Stimulated activated CD8-positive, alpha-beta memory T cell treated with anti-CD3 and anti-CD28 coated beads, Interleukin-12 subunit alpha, Interleukin-12 subunit beta, amount 100 ng/mL, for 24 hours (primary cell): ENCODE results near the gene DDX24.

Source experiments
- DNase-seq: peaks from one replicate; pipeline ENCODE4 v3.0.0-alpha.2; 2020; ENCODE audit errors: extremely low read depth

The DDX24 gene

GRCh38 chr14:94031161-94031882 lies 49.7 kb downstream of the DDX24 start:
- no peak for DNase-seq

DNA sequence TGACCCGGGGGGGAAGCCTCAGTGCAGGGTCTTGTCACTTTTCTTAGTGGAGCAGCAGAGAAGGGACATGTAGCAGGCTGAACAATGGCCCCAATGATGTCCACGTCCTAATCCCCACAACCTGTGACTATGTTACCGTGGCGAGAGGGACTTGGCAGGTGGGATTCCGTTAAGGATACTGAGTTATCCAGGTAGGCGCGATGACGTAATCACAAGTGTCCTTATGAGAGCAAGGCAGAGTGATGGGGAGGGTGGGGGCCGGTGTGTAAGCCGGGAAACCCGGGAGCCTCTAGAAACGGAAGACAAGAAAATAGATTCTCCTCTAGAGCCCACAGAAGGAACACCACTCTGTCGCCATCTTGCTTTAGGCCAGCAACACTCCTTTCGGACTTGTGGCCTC lies 50.4 kb downstream of the DDX24 start:
- no peak for DNase-seq

DNA sequence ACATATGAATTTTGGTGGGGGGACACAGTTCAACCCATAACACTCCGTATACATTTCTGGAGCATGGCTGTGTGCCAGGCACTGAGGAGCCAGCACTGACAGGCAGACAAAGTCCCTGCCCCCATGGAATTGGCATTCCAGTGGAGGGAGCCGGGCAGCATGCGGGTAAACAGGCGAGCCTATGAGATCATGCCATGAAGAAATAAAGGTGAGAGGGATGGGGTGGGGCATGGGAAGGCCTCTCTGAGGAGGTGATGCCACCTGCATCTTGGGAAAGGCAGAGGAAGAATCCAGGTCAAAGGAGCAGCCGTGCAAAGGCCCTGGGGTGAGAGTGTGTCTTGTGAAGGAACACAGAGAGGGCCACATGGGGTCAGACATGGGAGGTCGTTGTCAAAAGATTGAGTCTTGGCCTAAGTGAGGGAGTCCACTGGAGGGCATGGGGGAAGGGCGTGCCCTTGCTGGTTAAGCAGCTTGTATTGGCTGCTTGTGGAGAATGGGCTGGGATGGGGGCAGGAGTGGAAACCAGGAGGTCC lies 51.3 kb downstream of the DDX24 start:
- no peak for DNase-seq

DNA sequence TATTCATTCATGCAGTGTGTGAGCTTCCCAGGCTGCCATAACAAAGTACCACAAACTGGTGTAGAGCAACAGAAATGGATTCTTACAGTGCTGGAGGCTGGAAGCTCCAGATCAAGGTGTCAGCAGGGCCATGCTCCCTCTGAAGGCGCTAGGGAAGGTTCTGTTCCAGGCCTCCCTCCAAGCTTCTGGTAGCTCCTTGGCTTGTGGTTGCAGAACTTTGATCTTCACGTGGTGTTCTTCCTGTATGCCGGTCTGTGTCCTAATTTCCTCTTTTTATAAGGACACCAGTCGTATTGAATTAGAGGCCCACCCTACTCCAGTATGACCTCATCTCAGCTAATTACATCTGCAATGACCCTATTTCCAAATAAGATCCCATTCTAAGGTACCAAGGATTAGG lies 51.7 kb downstream of the DDX24 start:
- DNase-seq, result no peak

DNA sequence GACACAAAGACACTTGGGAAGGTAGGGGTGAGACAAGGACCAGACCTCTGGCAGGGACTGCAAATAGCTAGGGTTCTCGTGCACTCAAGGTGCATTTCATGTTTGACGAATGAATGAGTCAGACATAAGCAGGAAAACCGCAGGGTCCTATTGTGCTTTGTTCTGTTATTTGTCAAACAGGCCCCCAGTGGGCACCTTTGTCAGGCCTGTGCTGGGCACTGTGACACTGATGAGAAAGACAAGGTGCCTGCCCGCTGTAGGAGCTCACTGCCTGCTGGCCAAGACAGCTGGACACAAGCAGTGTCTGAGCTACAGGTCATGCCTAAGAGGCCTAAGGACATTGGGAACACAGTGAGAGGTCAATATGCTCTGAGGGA lies 52.6 kb downstream of the DDX24 start:
- DNase-seq, result no peak

DNA sequence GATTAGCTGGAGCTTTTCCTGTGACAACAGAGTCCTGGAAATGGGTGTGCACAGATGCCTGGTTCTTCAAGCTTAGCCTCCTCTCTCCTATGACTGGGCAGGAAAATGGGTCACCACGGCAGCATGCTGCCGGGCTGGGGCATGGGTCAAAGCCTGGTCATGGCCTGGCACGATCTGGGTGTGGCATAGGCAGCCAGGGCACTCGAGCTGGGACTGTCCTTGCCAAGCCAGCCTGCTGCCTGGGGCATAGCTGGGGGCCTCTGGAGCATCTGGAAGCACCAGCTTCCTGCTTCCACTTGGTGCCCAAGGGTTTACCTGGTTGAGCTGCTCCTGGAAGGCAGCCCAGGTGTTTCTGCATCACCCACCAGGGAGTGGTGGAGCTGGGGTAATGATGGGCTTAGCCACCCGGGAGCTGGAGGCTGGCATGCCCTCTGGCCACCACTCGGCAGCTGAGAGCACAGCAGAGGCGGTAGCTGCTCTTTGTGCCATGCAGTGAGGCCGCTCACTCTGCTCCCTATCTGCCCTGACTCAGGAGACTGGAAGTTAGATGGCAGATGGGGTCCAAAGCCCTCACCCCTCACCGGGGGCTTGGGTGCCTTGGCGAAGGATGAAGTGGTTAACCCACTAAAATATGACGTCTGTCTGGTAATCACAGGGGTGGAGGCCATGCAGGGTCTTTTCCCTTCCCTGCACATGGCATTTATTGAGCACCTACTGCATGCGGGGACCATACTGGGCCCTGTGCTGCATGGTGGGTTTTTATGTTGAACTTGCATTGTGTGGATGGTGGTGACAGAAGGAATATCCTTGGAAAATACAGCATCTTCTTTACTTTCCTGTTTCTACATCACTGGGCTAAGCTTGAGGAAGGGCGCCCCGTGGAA lies 53.2 kb downstream of the DDX24 start:
- DNase-seq, result no peak

DNA sequence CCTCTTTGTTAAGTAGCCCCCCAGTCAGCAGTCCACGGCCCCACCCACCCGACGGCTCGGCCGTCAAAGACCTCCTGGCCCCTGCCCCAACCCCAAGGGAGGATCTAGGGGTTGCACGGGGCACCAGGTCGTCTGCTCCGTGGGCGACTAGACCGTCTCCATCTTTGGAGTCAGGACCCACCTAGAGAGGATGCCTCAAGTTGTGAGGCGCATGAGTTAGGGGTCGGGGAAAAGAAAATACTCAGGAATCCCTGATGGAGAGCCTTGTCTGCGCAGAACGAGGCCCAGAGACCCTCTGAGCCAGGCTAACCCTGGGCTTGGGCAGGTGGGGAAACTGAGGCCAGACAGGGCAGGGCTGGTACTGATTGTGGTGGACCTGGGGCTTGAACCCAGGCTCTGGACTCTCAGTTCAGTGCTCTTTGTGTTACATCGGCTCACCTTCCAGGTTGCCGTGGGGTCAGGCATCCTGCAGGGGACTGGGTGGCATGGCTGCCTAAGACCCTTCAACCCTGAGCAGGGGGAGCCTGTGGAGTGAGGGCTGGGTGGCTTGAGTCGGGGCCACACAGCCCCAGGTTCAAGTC lies 54.0 kb downstream of the DDX24 start:
- DNase-seq, result no peak

DNA sequence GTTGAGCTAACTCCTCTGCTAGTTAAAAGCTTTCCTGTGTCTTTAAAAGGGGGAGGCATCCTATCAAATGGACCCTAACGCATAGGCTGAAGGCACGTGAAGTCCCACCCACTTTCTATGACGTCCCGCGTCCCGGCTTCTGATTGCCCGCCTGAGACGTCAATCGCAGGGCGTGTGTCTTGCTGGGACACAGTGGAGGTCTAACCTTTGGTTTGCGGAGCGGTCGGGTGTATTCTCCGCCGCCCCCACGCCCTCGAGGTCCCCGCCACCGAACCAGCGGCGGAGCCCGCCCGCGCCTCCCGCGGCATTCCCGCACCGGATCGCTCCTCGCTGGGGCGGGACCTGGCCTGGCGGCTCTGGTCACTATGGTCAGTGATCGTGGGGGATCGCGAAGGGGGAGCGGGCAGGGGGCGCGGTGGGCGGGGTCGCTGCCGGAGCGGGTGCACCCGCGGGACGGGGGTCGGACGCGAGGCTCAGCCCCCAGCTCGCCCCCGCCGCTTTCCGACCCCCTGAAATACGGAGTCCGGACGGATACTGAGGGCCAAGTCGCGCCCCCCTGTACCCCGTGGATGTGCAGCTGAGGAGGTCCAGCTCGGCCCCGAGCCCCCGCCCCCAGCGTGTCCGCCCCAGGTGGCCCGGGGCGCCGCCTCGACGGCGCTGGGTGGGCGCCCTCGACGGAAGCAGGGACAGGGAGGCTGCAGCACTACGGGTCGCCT lies 54.7 kb downstream of the DDX24 start, which contains the start of gene OTUB2:
TSS of gene OTUB2 (plus strand) at position 168 of the 716 bp plus-strand sequence. CDS start at position 366, 198 bp downstream.
- peak; percentile 87 for DNase-seq

DNA sequence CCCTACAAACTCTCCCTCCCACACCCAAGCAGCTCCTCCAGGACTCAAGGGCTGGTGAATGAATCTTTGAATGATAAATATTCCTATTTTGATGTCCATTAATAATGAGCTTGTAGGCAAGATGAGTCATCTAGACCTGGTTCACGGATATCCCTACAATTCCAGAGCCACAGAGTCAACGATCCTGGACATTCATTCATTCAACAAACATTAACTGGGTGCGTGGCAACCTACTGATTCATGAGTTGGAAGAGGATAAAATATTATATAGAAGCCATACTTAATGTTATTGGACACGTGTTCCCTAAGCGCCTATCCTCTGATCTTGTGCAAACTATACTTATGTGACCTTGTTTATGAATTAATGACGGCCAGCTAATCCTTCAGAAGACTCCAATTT lies 55.3 kb downstream of the DDX24 start:
- no peak for DNase-seq

- no peak for DNase-seq
Observed at GRCh38 chr14:94024549-94024948, 56.5 kb downstream of the DDX24 start.

DNA sequence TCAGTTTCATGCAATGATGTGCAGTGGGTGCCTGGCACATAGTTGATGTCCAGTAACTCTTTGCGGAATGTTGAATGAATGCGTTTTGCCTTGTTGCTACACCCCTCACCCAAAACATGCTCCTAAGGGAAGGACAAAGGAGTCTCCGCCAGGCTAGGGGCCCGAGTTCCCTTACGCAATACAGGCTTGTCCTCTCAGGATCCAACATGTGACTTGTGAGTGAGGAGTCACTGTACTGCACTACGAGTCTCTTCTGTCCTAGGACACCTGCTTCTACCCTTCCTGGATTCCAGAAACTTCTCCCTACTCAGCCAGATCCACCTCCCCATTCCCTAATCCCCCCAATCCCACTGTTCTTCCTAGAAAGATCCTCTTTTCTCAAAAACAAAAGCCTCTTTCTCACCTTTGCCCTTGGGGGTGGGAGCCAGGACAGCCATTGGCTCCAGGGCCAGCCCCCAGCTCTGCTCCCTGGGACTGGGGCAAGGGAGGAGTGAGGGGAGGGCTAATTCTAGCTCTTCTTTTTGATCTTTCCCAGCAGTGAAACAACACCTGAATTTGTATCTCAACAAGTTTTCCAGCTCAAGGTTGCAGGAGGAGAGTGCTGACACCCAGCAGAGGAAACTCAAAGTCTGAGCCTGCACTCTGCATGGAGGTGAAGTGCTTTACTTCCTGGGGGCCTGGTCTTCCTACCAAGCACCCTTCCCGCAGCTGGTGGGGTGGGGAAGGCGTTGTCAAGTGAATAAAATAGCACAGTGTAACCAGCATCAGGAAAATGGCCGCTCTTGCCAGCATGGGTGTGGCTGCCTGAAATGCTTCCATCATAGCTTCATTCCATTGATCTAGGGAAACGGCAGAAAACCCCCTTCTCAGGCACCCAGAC lies 58.2 kb downstream of the DDX24 start:
- no peak for DNase-seq

DNA sequence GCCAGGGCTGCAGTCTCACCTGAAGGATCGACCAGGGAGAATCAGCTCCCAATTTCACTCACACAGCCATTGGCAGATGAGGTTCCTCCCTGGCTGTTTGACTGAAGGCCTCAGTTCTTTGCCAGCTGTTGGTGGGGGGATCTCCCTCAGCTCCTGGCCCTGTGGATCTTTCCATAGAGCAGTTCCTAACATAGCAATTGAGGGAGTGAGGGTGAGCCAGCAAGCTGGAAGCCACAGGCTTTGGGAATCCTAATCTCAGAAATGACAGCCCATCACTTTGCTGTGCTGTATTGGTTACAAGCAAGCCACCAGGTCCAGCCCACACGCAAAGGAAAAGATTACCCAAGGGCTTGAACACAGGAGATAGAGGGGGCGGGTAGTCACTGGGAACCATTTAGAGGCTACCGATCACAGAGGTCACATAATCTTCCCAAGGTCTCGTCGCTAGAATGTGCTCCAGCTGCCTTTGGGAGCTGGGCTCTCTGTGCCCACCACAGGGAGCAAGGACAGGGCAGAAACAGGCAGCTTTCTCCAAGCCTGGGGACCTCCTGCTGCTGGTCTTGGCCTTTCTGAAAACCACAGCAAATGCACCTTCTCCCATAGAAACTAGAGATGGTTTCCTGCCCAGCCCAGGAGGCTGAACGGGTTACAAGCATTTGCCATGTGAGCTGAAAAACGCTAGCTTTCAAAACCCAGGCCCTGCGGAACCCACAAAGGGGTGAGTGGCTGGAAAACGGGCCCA lies 59.4 kb downstream of the DDX24 start:
- DNase-seq, result no peak

DNA sequence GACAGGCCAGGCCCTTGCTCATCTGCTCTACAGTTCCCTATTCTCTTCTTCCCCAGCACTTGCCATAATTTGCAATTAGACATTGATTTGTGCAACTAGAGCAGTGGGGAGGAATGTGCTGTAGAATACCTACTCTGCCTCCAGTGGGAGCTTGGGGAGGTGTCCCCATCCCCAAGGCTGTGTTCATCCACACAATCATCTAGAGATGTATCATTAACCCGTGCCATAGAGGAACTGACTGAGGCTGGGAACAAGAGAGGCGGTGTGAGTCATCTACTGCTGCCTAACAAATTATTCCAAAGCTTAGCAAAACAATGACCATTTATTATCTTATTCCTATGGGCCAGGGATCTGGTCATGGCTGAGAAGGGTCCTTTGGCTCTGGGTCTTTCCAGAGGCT lies 60.0 kb downstream of the DDX24 start:
- no peak for DNase-seq

GRCh38 chr14:94020267-94020666 lies 60.7 kb downstream of the DDX24 start:
- DNase-seq, result no peak

DNA sequence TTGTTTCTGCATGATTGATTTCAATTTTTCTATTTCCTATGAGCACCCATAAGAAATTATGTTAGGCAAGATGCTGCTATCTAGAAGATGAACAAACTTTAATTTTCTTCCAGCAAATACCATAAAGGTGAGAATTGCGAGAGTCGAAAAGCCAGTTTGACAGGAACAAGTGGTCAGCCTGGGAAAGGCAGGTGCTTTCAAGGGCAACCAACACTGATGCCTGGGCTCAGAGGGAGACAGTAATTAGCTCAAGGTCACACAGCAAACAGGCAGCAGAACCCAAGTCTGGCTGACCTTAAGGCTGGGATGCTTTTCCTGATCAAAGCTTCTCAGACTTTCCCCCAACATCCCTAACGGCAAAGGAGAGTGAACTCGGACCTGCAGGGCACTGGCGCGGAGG lies 61.7 kb downstream of the DDX24 start:
- no peak for DNase-seq

DNA sequence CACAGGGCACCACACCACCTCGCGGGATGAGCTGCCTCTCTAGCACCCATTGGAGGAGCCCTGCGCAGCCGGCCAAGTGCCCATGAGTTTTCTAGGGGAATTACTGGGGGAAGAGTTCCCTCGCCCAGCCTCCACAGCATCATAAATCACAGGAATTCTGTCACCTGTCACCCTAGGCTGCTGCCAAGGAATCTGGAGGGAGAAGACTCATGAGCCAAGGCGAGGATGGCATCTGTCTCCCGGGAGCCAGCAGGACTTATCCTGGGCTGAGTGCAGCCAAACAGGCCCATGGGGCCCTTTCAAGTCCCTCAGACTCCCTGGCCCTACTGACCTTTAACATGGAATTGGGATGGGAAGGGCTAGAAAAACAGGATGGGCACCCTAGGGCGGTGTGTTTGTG lies 62.7 kb downstream of the DDX24 start:
- DNase-seq, result no peak

- DNase-seq, result no peak
Observed at GRCh38 chr14:94016446-94016976, 64.5 kb downstream of the DDX24 start.

- DNase-seq, result no peak
Observed at GRCh38 chr14:94015223-94015622, 65.8 kb downstream of the DDX24 start.

DNA sequence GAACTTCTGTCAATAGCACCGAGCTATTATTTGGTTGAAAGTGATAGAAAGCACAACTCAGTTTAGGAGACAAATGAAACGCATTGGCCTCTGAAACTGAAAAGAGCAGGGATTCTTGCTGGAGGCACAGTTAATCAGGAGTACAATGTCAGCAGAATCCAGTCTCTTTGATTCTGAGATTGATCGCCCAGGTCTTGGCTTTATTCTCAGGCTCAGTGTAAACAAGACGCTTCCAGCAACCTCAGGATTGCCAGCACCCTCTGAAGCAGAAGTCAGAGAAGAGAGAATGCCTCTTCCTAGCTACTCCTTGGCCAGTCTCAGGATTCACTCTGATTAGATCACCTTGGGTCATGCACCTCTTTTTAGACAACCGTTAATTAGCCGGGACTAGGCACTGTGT lies 66.6 kb downstream of the DDX24 start:
- no peak for DNase-seq

GRCh38 chr14:94011795-94012194 lies 69.2 kb downstream of the DDX24 start:
- DNase-seq, result no peak
